Lower leg skin (tissue), 3 donors: ENCODE measurements around the gene C5orf58.

Experiments used
- POLR2A ChIP-seq, 2 donors: fragments of 450-650 bp; IDR thresholded peaks; one replicate each; pipeline ENCODE4 v1.6.1; 2016 to 2017; ENCODE audit warnings: antibody characterized with exemption in 2 of 2, mild to moderate bottlenecking in 1 of 2, moderate library complexity in 1 of 2
- TF ChIP-seq, protein P1 (sequence below), 3 donors: fragments of 450-650 bp; IDR thresholded peaks; one replicate each; pipeline ENCODE4 v1.5.1; 2016; ENCODE audit warnings: antibody characterized with exemption in 3 of 3, mild to moderate bottlenecking in 3 of 3, moderate library complexity in 2 of 3

DNA sequence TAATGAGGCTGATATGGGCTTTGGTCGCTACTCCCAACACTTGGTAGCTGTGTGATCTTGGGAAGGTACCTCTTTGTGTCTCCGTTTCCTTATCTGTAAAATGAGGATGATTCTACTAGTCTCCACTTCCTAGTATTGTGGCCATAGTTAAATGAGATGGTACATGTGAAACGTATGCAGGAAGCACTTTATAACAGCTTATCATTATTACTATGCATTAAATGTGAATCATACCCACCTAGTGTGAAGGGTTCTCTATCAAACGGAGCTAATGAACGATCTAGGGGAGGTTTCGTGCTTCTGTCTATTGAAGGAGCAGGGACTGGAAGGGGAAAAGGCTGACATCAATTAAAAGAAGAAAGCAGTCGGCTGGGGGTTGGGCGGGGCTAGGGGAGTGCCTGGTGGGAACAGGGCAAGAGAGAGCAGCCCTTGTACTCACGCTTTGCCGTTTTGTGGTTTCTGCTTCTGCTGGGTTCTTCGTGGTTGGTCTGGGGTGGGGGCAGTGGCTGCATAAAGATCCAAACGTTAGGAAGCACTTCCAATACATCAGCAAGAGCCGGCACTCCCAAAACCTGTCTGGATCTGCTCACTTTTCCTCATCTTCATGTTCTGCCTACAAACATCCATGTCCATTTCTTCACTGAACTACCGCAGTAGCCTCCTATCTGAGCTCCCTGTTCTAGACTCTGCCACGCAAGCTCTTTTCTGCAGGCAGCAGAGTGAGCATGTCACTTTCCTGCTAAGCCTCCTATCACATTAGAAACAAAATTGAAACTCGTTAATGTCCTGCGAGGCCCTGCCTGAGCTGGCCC lies 34.0 kb downstream of the C5orf58 start:
- no peak for TF ChIP-seq POLR2A (IDR thresholded peaks at IDR 0.05)
- TF ChIP-seq, protein P1, sequence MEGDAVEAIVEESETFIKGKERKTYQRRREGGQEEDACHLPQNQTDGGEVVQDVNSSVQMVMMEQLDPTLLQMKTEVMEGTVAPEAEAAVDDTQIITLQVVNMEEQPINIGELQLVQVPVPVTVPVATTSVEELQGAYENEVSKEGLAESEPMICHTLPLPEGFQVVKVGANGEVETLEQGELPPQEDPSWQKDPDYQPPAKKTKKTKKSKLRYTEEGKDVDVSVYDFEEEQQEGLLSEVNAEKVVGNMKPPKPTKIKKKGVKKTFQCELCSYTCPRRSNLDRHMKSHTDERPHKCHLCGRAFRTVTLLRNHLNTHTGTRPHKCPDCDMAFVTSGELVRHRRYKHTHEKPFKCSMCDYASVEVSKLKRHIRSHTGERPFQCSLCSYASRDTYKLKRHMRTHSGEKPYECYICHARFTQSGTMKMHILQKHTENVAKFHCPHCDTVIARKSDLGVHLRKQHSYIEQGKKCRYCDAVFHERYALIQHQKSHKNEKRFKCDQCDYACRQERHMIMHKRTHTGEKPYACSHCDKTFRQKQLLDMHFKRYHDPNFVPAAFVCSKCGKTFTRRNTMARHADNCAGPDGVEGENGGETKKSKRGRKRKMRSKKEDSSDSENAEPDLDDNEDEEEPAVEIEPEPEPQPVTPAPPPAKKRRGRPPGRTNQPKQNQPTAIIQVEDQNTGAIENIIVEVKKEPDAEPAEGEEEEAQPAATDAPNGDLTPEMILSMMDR (IDR thresholded peaks at IDR 0.05) = no peak
